Pancreas (tissue), 10 donors: ENCODE results near the gene MCM3AP. TPM values are rescaled to one million over a fixed set of nuclear protein-coding genes. Genes with fewer than 3 reads are reported as not detected.

ENCODE experiments used
- ATAC-seq, 4 donors: fragments of 200-7000 bp; cut with Tn5 transposase; one replicate each; pipeline versions ENCODE4 v1.8.0 to v1.9.1; 2020; ENCODE audit warnings: mild to moderate bottlenecking in 4 of 4, moderate library complexity in 4 of 4
- DNase-seq, 6 donors: peaks; one replicate each; pipeline ENCODE4 v3.0.0-alpha.2; 2020
- FAIRE-seq: peaks from 2 replicates; lab custom pipeline; 2012; peaks lifted over from hg19 to GRCh38; lab: Jason Lieb, UNC
- H3K27ac ChIP-seq, 4 donors: fragments of 200-600 bp; sonication (generic); 1 replicate in 3 of 4; 2 replicates in 1 of 4; pipeline versions ENCODE4 v1.5.0 to v1.8.0; 2020
- H3K27me3 ChIP-seq, 4 donors: fragments of 200-600 bp; one replicate each; pipeline ENCODE4 v1.8.0; 2021
- H3K36me3 ChIP-seq, 3 donors: fragments of 200-600 bp; sonication (generic) in 1 of 3; one replicate each; pipeline versions ENCODE4 v1.5.0 to v1.8.0; 2020 to 2021
- H3K4me1 ChIP-seq, 3 donors: fragments of 200-600 bp; one replicate each; pipeline ENCODE4 v1.8.0; 2021
- H3K4me3 ChIP-seq, 4 donors: fragments of 200-600 bp; sonication (generic) in 2 of 4; one replicate each; pipeline versions ENCODE4 v1.5.0 to v1.8.0; 2020 to 2021
- H3K9me3 ChIP-seq, 4 donors: fragments of 200-600 bp; one replicate each; pipeline ENCODE4 v1.8.0; 2021
- WGBS, 2 donors: extraction: QIAGEN DNeasy Blood & Tissue Kit; methylation state at CpG; one replicate each; pipeline ENCODE4 v1.1.7; 2013; 5-methylcytosine and 5-hydroxymethylcytosine counted together
- intact Hi-C, 3 donors: fragments of 100-400 bp; cut with DNase I; formaldehyde crosslinking; loops; one replicate each; pipeline versions ENCODE4 v1.11.1 to v1.14.2; 2022
- polyA plus RNA-seq, 2 donors: library from polyadenylated mRNA; stranded (reverse); fragments of 200-250 nt; gene quantifications; one replicate each; pipeline ENCODE4 v1.2.3, GENCODE V29; 2013
- total RNA-seq, 6 donors: library from RNA; stranded (reverse); fragmentation: NEBNext Ultra II Directional in 4 of 6; extraction: Animal tissue kit (Norgen Biotek cat#: 25700) in 4 of 6; gene quantifications; one replicate each; pipeline versions ENCODE4 v1.2.1 to v1.2.4, GENCODE V29; 2021 to 2023
- TF ChIP-seq, protein P1 (sequence below), 4 donors: fragments of 200-600 bp; sonication (generic) in 3 of 4; IDR thresholded peaks; one replicate each; pipeline versions ENCODE4 v1.5.0 to v1.8.0; 2021; ENCODE audit warnings: antibody characterized with exemption in 4 of 4
- donor health status: healthy with polysubstance abuse.
- donor health status: DM: no; HTN: no; CAD: no; lungs with moderate emphysema.
- donor health status: DM: no; HTN: no; CAD: no.
- donor health status: control.
- donor health status: control.
- donor health status: Bipolar disorder and iron deficiency.
- donor health status: DM: yes; HTN: yes; CAD: no.
- donor health status: DM: no; HTN: no; CAD: no.
- donor health status: DM: no; HTN: no; CAD: no.
- donor health status: DM: yes; HTN: yes; CAD: no.

The MCM3AP gene
- total RNA-seq (10 to 100 TPM; 30.6 to 58.7 (median 35.9) TPM), polyA plus RNA-seq (10 to 100 TPM; 47.9 to 59.4 TPM)

DNA sequence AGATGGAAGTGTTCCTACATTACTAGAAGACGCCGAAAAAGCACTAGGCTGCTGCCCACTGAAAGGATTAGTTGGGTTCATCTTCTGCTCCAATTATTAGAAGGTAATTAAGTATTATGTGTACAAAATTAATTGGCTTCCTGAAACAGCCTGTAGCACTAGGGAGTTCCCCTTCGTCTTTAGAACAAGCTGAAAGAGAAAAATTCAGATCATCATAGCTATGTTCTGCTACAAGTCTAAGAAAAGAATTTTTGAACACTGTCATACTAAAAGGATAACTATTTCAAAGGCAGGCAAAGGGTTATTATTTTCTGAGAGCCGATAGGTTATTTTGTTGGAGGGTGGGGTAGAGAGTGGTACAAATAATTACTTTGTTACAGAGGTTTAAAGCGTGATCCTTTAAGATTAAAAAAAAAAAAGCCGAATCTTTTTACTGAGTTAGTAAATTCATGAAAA, at the start of gene MCM3AP:
MCM3AP (minus strand) TSS at position 406 of the 456 bp plus-strand sequence; CDS start at position 81, 325 bp downstream.
- Histone ChIP-seq H3K9me3 (no peaks in the 10 kb centered on the region), H3K4me3 (peak within 1 kb of the TSS; percentile 86 to 97 (median 94)), H3K27ac (peak within 1 kb of the TSS; percentile 90 to 94 (median 93)), H3K27me3 (no peaks in the 10 kb centered on the region), H3K36me3 (peaks cover 0 to 5% (median 4%) of the 10 kb centered on the region in 3 donors), H3K4me1 (peaks cover 13 to 47% (median 14%) of the 10 kb centered on the region in 3 donors)
- intact Hi-C loops = no loop called here
- DNase-seq (no peak), ATAC-seq (no peak), FAIRE-seq (no peak)
- TF ChIP-seq, protein P1, sequence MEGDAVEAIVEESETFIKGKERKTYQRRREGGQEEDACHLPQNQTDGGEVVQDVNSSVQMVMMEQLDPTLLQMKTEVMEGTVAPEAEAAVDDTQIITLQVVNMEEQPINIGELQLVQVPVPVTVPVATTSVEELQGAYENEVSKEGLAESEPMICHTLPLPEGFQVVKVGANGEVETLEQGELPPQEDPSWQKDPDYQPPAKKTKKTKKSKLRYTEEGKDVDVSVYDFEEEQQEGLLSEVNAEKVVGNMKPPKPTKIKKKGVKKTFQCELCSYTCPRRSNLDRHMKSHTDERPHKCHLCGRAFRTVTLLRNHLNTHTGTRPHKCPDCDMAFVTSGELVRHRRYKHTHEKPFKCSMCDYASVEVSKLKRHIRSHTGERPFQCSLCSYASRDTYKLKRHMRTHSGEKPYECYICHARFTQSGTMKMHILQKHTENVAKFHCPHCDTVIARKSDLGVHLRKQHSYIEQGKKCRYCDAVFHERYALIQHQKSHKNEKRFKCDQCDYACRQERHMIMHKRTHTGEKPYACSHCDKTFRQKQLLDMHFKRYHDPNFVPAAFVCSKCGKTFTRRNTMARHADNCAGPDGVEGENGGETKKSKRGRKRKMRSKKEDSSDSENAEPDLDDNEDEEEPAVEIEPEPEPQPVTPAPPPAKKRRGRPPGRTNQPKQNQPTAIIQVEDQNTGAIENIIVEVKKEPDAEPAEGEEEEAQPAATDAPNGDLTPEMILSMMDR (IDR thresholded peaks at IDR 0.05) = no peak
- WGBS, 2 donors = 20 to 24% methylated on average over 6 of the region's 6 CpGs

DNA sequence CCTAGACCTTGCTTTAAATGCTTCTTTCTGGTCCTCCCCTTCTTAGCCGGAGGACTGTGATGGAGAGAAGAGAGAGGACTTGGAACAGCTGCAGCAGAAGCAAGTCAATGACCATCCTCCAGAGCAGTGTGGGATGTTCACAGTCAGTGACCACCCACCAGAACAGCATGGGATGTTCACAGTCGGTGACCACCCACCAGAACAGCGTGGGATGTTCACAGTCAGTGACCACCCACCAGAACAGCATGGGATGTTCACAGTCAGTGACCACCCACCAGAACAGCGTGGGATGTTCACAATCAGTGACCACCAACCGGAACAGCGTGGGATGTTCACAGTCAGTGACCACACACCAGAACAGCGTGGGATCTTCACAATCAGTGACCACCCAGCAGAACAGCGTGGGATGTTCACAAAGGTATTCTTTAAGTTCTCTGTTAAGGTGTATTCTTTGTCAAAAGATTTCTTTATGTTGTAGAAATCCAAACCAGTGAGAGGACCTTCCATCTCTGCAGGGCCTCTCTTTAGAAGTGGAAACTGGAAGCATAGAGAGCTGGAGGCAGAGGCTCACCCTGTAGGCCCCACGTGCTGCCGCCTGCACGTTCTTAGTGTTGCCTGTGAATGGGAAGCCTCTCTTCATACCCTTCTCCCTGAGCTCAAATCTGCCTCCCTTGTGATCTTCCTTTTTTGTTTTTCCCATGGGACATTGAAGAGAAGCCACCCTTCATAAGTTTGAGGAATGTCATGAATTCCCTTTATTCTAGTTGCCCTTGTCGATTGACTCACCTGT, 49.1 kb upstream of the MCM3AP start:
- no peak for FAIRE-seq
- intact Hi-C loops = no loop called here
- no peaks in the 10 kb centered on the region for H3K9me3 ChIP-seq
- peaks cover 0 to 21% (median 0%) of the 10 kb centered on the region in 3 donors for H3K36me3 ChIP-seq
- WGBS, 2 donors = 92 to 95% methylated on average over 12 of the region's 12 CpGs
- no peak overlapping the region for H3K27ac ChIP-seq
- no peaks in the 10 kb centered on the region for H3K27me3 ChIP-seq
- TF ChIP-seq, protein P1 (IDR thresholded peaks at IDR 0.05) = no peak
- no peaks in the 10 kb centered on the region for H3K4me1 ChIP-seq
- H3K4me3 ChIP-seq = no peak overlapping the region
- DNase-seq = no peak
- no peak for ATAC-seq

DNA sequence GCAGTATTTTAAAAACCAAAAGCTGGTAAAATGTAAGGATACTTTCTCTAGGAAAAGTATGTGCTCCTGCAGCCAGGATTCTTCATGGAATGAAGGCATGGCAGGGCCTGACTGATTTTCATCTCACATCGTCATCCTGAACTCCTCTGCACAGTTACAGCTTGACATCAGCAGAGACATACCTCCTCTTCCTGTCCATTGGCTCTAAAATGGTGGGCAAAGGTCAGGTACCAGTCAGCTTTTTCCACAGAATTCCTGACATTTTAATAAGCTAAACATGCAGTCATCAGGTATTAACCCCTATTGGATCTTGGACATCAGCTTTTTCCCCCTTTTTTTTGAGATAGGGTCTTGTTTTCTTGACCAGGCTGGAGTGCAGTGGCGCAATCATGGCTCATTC, 44.4 kb upstream of the MCM3AP start:
- intact Hi-C loops = no loop called here
- DNase-seq (no peak), ATAC-seq (no peak), FAIRE-seq (no peak)
- peaks cover 0 to 1% (median 0%) of the 10 kb centered on the region in 3 donors for H3K36me3 ChIP-seq
- no peaks in the 10 kb centered on the region for H3K4me1 ChIP-seq
- WGBS, 2 donors = 90 to 93% methylated on average over 2 of the region's 2 CpGs
- TF ChIP-seq, protein P1 (IDR thresholded peaks at IDR 0.05) = no peak
- H3K27me3 ChIP-seq = no peaks in the 10 kb centered on the region
- H3K9me3 ChIP-seq = no peaks in the 10 kb centered on the region
- H3K4me3 ChIP-seq = no peak overlapping the region
- no peak overlapping the region for H3K27ac ChIP-seq

DNA sequence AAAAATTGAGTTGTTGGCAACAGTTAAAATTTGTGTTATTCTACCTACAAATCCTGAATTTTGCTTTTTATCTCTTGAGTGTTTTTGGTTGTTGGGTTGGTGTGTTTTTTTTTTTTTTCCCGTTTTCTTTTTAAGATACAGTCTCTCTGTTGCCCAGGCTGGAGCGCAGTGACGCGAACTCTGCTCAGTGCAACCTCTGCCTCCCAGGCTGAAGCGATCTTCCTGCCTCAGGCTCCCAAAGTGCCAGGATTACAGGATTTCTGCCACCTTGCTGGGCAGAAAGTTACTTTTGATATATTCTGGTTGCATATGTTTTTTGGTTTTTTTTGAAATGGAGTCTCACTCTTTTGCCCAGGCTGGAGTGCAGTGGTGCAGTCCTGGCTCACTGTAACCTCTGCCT, 42.7 kb upstream of the MCM3AP start:
- H3K27me3 ChIP-seq = no peaks in the 10 kb centered on the region
- DNase-seq = no peak
- TF ChIP-seq, protein P1 (IDR thresholded peaks at IDR 0.05) = no peak
- no peak for ATAC-seq
- no peaks in the 10 kb centered on the region for H3K36me3 ChIP-seq
- no peaks in the 10 kb centered on the region for H3K9me3 ChIP-seq
- 79 to 80% methylated on average over 5 of the region's 5 CpGs for WGBS, 2 donors
- no peak overlapping the region for H3K4me3 ChIP-seq
- no peak overlapping the region for H3K27ac ChIP-seq
- intact Hi-C loops = no loop called here
- no peaks in the 10 kb centered on the region for H3K4me1 ChIP-seq
- no peak for FAIRE-seq

DNA sequence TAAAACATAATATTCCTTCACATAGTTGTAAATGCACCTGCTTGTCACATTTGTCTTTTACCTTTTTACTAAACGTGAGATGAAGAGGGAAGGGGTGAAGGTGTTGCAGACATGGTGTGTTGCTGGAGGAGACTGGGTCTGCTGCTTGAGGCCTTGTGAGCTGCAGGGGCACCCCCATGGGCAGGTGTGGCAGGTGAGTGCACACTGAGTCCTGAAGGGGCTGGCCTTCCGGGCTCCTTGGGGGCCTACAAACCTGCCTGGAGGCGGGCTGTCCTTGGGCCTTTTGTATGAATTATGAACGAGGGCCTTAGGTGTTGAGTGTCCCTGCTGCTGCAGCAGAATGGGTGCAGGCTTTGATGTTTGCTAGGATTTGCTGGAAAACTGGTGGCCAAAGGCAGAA, 42.3 kb upstream of the MCM3AP start:
- Histone ChIP-seq H3K36me3 (no peaks in the 10 kb centered on the region), H3K4me3 (no peak overlapping the region), H3K4me1 (peaks cover 4% of the 10 kb centered on the region in 3 donors), H3K27ac (no peak overlapping the region), H3K9me3 (no peaks in the 10 kb centered on the region), H3K27me3 (no peaks in the 10 kb centered on the region)
- 75 to 91% methylated on average over 4 of the region's 4 CpGs for WGBS, 2 donors
- TF ChIP-seq, protein P1 (IDR thresholded peaks at IDR 0.05) = no peak
- DNase-seq (no peak), ATAC-seq (no peak), FAIRE-seq (no peak)
- intact Hi-C loops = no loop called here
